Stimulated activated CD4-positive, alpha-beta T cell treated with anti-CD3 and anti-CD28 coated beads, Interleukin-4, amount 100 ng/mL, for 4 hours (primary cell): Measurements from ENCODE around the gene UBAC1.

ENCODE experiments used
- DNase-seq, 2 experiments: peaks; one replicate each; pipeline ENCODE4 v3.0.0-alpha.2; 2020

Gene UBAC1

DNA sequence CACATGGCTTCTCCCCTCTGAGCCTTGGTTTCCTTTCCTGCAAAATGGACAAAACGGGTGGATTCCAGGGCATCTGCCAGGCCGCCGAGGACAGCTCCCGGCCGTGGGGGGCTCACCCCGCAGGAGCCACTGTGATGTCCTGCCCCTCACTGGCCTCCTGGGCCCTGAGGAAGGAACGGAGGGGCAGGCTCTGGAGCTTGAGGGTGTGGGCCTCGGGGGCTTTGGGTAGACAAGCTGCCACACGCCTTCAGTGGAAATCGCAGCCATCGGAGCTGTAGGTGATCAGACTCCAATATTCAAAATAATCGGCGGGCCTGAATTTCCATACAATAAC lies 32.2 kb upstream of the UBAC1 start:
- DNase-seq = no peak

DNA sequence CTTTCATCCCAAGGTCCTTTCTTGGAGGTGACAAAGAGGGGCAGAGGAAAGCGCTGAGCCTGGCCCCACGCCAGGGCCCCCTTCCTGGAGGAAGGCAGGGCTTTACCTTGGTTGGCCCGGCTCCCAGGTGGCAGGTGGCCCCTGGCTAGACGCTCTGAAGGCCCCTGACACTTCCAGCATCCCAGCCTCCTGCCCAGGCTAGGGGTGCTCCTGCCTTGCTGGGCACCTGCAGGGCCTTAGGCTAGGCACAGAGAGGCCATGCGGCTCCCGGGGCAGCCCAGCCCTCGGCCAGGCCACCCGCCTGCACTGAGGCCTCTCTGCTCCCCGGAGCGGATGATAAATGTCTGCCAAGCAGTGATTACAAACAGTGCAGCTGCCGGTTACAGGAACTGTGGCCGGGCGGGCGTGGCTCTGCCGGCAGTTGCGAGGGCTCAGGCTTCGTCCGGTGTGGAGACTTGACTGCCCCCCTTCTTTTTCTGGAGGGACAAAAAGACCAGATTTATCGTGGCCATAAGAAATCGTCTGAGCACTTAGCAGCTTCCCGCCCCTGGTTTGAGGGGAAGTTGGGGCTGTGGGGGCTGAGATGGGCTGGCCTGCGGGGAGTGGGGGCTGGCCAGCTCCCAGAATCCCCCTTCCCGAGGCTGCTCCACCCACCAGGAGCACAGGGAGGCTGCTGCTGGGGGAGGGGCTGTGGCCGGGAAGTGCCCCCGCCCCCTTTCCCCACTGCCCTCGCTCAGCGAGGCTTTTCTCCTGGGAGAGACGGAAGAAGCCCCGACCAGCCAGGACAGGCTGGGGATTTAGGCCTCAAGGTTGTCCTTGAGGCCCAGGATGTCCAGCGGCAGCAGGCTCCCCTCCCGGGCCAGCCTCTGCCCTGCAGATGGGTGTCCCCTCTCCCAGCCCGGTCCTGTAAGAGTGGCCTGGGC lies 31.6 kb upstream of the UBAC1 start:
- peak; percentile 9 to 20 for DNase-seq

DNA sequence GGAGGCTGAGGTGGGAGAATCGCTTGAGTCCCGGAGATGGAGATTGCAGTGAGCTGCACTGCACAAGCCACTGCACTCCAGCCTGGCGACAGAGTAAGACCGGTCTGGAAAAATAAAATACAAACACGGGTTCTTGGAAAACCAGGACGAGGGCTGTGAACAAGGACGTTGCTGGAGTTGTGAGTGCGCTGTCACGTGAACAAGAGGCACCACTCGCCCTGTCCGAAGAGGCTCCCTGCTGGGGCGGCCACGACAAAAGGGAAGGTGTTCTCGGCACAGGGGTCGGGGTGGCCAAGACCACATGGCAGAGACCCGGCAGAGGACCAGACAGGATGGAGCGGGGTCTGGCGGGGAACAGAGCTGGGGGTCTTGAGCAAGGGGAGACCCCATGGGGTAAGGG lies 30.6 kb upstream of the UBAC1 start:
- no peak for DNase-seq

DNA sequence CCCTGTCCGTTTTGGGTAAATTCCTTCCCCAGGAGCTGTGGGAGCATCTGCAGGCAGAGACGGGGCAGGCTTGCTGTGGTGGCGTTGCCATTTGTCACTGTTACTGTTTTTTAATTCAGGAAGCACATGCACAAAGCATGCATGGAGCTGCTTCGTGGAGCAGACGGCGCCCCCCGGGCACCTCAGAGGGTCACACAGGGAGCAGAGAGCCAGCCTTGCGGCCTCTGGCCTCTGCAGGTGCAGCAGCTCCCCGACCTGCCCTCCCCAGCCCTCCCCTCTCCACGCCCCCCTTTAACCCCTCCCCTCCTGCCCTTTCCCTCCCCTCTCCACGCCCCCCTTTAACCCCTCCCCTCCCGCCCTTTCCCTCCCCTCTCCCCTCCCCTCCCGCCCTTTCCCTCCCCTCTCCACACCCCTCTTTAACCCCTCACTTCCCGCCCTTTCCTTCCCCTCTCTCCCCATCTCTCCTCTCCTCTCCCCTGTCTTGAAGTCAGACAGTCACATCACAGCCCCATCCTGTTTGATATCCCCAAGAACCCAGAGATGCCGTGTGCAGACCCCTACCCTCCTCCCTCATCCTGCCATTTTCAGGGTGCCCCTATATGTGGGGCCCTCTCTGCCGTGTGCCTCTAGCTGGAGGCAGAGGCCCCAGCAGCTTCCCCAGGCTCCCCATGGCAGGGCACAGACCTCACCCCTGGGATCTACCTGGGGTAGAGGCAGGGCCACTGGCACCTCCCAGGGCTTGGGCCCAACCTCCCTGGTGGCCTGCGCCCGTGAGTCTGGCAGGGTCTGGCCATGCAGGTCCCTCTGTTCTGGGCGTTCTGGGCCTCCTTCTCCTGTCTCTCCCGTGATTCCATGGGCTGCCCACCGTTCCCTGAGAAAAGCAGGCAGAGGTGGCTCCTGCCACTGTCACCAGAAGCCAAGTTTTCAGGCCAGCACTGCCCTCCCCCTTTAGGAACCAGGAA lies 29.6 kb upstream of the UBAC1 start:
- DNase-seq = peak; percentile 19 to 34

DNA sequence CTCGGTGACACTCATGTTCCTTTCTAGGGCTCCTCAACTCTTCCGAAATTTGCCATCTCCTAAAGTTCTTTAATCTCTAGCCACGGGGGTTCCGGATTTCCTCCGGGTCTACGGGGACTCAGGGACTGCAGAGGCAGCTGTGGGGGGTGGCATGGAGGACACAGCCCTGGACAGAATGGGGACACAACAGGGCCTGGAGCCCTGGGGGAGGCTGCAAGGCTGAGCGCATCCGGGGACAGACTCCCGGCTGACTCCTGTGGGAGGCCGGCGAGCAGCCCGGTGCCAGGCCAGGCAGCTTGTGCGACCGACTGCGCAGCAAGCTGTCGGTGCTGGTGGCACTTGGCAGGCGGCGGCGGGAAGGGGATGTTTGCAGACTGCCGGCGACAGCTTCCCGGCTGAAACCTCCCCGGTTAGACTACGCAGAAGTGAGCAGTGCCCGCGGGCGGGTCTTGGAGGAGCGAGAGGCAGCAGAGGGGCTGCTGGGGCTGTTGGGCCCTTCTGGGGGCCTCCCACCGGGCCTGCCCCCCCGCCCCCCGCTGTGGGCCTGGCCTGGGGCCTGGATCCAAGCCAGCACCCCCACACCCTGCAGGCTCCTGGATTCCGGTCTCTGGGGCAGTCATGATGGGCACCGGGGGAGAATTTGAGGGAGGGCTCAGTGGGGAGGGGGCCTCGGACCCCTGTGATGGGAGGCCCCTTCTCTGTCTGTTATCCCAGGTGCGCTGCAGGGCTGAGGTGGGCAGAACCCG lies 28.7 kb upstream of the UBAC1 start:
- DNase-seq = peak in 1 of 2 experiments; percentile 12

DNA sequence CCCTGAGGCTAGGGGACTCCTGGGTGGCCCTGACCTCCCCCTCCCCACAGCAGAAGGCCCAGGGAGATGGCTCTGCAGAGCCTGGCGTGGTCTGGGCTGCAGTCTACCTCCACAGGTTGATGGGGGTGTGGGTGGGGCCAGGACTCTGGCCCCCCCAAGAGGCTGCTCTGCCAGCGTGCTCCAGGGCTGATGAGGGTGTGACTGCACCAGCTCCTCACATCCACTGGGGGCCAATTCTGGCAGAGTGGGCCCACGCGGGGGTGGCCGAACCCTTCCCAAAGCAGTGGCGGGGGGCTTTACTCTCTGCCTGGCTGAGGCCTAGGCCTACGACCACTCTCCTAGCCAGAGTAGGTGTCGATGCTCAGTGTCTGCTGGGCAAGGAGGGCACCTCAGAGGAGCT lies 28.0 kb upstream of the UBAC1 start:
- no peak for DNase-seq

DNA sequence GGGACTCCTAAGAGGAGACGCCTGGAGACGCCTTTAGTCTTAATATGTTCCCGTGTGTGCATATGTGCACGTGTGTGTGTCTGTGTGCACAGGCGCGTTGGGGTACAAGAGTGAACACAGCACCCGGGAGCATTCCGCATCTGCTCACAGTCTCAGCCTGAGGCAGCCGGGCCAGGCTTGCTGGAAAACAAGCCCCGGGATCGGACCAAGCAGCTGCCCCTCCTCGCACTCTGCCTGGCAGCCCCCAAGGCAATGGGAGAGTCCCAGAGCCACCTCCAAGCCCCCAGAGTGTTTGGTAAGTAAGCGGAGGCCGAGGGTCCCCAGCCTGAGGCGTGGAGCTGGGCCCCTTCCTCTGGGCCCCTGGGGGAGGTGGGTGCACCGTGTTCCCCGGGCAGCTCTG lies 27.3 kb upstream of the UBAC1 start:
- DNase-seq = no peak

DNA sequence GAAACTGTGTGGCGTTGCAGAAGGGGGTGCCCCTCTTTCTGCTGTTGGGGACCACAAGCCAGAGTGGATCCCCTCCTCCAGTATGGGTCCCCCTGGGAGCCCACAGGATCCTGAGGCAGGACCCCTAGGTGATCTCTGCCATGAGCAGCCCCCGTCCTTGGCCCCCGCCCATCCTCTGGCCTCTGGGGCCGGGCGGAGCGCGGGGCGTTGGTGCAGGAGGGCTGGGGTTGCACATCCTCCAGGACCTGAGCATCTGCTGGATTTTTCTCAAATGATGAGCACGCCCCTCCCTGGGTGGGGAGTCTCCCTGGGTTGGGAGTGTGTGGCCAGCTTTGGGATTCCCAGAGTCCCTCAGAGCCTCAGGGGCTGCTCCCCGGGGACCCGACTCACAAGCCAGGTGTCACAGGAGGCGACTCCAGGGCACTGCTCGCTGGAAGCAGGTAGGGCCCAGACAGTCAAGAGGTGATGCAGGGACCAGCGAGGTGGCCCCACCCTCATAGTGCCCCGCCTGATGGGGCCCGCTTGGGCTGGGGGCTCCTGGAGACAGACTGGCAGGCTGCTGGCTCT lies 26.7 kb upstream of the UBAC1 start:
- DNase-seq = no peak

DNA sequence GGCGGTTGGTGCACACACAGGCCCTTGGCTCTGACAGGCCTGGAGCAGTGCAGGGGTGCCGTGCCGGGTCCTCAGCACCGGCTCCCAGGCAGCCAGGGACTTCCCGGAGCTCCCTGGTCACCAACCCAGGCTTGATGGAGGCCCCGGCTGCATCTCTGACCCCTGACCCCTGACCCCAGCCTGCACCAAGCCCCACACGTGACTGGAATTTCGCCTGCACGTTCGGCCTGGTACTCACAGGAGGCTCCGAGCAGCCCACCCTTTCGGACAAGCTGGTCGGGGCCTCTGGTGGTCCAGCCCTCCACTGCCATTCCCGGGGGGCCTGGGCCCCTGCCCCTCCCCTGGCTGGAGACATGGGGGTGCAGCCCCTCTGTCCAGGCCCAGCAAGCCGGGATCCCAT lies 25.4 kb upstream of the UBAC1 start:
- no peak for DNase-seq

DNA sequence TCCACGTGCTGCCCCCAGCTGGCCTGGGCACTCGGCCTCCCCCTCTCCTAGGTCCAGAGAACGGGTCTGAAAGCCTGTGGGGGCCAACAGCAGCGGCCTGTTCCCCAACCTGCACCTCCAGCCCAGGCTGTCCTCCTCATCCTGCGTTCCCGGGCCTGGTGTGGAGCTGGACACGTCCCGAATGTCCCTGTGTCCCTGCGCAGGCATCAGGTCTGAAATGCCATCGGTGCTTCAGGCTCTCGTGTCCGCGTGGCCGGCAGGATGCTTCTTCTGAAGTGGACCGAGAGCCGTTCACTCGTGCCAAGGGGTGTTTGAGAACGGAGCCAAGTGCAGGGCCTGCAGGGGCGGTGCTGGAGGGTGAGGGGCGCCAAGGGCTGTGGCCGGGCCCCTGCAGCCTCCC lies 24.7 kb upstream of the UBAC1 start:
- no peak for DNase-seq

DNA sequence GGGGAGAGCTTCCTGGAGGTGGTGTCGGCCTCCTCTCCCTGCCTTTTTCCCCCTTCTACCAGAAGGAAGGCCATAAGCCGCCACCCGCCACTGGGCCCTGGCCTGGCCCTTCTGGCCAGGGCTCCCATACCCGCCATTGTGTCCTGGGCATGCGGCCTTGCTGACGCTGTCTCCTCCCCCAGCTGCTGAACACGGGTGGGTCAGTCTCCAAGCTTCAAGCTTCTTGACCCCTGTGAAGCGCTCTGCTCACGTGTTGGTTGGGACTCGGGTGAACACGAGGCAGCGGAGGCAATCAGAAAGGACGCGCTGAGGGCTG lies 24.2 kb upstream of the UBAC1 start:
- DNase-seq = no peak

DNA sequence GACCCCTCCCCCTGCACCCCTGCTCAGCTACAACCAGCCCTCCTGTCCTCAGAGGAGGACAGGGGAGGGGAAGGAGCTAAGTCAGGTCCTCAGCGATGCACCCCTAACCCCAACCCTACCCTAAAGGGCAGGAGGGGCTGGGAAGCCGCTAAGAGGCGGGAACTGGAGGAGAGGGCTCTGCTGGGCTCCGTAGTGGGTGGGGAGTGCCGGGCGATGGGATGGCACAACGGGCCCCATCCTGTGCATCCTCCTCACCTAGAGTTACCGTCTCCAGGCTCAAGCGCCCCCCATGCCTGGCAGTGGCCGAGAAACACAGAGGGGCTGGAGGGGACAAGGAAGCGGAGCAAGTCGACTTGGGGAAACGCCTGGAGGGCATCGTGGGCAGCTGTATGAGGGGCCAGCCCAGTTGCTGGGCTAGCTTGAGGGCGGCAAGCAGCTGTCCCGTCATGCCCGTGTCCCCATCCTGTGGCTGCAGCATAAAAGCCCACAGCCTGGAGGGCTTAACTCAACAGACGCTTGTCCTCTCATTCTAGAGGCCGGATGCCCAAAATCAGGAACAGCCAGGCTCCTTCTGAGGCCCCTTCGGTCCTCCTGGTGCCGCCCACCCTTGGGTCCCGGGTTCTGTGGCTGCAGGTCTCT lies 23.0 kb upstream of the UBAC1 start:
- DNase-seq = no peak

DNA sequence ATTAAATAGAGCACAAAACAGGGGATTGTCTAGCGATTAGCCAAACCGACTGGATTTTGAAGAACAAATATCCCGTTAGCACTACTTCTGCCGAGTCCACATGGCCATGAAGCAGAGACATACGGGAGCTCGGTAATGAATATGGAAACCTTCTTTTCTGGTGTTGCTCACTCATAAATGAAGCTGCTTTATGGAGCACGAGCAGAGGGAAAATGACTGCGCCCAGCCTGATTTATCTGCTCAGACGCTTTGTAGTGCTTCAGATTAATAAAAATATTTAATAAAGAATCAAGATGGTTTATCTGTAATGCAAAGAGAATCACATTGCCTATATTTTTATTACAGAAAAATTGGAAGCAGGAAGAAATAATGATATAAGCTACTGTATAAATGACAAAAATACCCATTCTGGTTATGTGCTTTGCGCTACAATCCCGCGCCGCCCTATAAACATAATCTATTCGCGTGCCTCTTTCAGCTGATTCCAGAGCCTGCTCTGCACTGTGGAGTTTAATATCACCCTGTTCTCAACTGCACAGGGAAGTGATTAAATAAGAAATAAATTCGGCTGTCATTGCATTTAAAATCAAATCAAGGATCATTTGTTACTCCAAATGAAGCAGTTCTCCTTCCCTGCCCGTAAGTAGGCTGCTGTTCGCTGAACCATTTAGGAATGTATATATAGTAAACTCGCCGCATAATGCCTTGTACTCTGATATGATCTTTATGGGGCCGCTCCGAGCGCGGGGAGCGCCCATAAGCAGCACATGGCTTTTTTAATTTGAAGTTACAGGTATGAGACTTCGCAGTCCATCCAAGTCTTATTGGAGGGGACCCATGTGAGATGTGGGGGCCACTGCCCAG lies 22.3 kb upstream of the UBAC1 start:
- no peak for DNase-seq

DNA sequence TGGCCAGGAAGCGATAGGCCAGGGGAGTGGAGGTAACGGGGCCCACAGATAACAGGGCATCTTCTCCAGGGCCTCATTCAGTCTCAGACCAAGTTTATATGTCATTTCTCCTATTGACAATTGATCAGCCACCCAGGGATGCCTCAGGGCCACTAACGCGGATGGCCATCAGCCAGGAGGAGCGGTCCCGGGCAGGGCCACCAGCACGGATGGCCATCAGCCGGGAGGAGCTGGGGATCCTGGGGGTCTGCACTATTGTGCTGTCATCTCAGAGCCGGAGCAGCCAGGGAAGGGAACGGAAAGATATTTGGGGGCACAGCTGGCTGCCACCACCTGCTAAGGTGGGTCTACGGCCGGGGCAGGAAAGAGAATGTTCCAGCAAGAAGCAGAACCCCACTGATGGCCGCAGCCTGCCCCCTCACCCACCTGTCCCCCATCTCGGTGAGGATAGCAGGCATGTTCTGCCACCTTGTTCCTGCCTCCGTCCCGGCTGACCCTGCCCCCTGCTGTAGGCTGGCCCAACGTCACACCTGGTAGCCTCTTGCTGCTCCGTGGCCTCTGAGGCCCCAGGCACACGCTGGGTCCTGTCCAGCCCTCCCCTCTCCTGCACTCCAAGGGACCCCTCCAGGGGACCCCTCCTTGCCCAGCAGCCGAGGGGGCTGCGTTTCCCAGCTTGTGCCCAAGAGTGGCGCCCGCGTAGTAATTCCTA lies 21.5 kb upstream of the UBAC1 start:
- no peak for DNase-seq

DNA sequence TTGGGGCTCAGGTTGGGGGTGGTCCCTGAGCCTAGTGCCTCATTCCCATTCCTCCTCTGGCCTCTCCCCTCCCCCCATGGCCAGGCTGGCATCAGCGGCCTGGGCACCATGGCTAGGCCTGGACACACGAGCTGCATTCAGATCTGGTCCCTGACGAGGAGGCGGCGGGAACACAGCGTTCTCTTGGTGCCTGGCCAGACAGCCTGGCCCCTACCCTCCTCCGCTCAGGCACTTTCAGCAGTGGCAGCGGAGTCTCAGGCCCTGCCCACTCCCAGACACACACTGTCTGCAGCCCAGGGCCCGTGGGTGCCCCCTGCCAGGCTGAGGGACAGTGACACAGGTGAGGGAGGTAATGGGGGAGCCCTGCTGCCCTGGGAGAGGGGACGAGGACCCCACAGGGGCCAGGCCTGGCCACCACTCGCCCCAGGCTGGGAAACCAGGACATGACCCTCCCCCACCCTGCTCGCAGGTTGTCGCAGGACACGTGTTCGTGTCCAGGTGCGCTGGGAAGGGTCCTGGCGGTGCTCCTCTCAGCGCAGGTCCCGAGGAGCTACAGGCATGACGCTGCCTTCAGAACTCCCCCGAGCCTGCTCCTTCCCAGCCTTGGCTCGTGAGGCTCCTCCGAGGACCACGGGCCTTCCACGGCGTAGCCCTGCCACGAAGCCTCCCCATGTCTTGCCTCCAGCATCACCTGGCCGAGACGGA lies 19.9 kb upstream of the UBAC1 start:
- no peak for DNase-seq

DNA sequence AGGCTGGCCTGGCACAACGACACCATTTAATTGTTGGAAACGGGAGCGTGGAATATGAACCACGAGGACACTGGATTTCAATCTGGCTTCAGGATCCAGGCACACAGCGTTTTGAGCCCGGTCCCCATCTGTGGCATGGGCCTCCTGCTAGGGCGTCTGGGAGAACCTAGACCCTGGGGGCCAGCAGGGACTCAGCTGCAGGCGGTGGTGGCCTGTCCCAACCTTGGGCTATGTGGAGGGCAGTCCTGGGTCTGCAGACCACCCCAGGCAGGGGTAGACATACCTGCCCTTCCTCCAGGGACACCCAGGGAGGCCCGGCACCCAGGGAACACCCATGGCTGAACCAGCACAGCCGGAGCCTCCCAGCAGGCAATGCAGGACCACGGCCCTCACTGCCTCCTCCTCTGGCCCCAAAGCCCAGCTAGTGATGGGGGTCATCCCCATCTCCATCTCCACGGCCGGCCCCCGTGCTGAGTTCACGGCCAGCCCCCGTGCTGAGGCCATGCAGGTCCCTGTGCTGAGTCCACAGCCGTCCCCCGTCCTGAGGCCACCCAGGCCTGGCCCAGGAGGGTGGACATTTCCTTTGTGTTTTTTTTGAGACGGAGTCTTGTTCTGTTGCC lies 18.5 kb upstream of the UBAC1 start:
- no peak for DNase-seq

DNA sequence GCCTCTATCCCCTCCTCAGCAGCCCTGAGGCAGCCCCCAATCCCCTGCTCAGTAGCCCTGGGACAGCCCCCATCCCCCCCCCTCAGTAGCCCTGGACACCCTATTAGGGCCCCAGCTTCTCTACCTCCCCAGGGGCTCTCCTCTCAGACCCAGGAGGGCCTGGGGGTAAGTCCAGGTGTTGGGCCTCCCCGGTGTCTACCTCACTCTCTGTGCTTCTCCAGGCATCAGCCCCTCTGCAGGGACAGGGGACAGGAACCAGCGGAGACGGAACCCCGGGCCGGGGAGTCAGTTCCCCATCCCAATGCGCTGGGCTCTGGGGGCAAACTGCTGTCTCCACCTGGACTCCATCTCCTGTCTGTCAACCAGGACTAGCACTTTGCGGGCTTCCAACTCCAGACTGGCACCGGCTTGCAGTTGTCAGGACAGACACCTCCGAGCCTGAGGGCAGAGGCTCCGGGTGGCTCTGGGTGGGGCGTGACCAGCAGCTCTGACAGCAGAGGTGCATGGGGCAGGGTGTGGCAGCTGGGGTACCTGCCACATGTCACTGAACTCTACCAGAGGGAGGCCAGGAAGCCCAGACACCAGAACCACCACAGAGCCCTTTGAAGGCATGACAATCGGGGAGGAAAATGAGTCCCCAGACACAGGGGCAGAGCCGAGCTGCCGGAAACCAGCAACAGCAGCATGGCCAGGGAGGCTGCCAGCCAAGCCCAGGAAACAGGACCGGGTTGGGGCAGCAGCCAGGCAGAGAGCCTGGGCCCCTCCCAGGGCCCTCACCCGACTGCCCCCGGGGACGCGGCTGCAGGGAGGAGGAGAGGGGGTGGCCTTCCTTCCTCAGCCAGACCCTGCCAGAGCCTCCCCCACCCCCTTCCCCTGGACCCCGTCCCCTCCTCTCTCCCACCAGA lies 17.7 kb upstream of the UBAC1 start:
- peak; percentile 15 to 25 for DNase-seq

DNA sequence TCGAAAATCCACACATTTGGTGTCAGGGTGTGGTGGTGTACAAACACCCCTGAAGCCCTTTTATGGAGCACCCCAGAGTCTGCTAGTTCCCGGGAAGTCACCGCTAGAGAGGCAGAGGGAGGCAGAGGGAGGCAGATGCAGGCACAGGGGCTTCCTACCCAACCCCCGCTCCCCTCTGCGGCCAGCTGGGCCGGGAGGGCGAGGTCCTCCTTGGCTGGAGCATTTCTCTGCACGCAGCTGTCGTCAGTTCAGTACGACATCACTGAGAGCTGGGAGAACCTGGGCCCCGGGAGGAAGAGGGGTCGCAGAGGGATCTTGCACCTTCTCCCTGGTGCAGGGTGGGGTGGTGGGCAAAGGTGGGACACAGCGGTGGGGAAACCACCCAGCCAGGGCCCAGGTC lies 15.8 kb upstream of the UBAC1 start:
- DNase-seq = no peak

DNA sequence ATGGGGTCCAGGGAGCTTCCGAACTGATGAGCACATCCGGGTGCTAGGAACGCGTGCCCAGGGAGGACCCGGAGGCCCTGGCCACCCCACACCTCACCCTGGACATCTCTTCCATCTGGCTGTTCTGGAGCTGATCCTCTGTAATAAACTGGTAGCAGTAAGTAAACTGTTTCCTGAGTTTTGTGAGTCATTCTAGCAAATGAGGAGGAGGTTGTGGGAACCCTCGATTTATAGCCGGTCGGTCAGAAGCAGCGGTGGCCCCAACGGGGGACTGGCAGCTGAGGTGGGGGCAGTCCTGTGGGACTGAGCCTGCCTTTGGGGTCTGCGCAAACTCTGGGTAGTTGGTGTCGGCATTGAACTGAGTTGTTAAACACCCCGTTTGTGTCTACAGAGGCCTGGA lies 15.4 kb upstream of the UBAC1 start:
- DNase-seq = no peak
